Endothelial cell of umbilical vein (primary cell): ENCODE results near the gene DMPK.

Experiments
- CTCF ChIP-seq, 2 donors: IDR thresholded peaks; 1 replicate in 1 of 2; 2 replicates in 1 of 2; pipeline ENCODE4 v1.5.1; 2011; ENCODE audit warnings: low read length in 2 of 2, mild to moderate bottlenecking in 2 of 2, moderate library complexity in 2 of 2, control low read depth in 1 of 2, inconsistent platforms in 1 of 2, low read depth in 1 of 2; ENCODE audit not compliant: insufficient read depth in 1 of 2; ENCODE audit errors: extremely low read depth in 1 of 2
- EZH2 ChIP-seq: IDR thresholded peaks from 2 replicates; pipeline ENCODE4 v1.6.1; 2012; ENCODE audit warnings: borderline replicate concordance, low read depth, mild to moderate bottlenecking, moderate library complexity, low read length, inconsistent platforms; ENCODE audit not compliant: severe bottlenecking
- JUN ChIP-seq: IDR thresholded peaks from 2 replicates; pipeline ENCODE4 v1.6.1; 2011; ENCODE audit warnings: borderline replicate concordance, low read depth; ENCODE audit not compliant: insufficient read length, insufficient read depth
- MAX ChIP-seq: IDR thresholded peaks from 2 replicates; pipeline ENCODE4 v1.6.1; 2011; ENCODE audit not compliant: insufficient read depth, insufficient read length
- POLR2A ChIP-seq: IDR thresholded peaks from 2 replicates; pipeline ENCODE4 v1.6.1; 2012; ENCODE audit warnings: low read depth, mild to moderate bottlenecking, control low read depth, low read length
- POLR2AphosphoS5 ChIP-seq: IDR thresholded peaks from 2 replicates; pipeline ENCODE4 v1.6.1; 2012; ENCODE audit warnings: low read depth, mild to moderate bottlenecking, control low read depth, low read length, moderate library complexity; ENCODE audit not compliant: insufficient read depth

- TF ChIP-seq CTCF (IDR thresholded peaks at IDR 0.05; ENCODE audit: extremely low read depth in 1 of 2, insufficient read depth in 1 of 2, low read depth in 1 of 2, low read length in 2 of 2) = no peak
- peak; percentile 89 for TF ChIP-seq POLR2A
- peak; percentile 84 for TF ChIP-seq POLR2AphosphoS5
- no peak for TF ChIP-seq EZH2
- no peak for TF ChIP-seq JUN
- no peak for TF ChIP-seq MAX
Observed at GRCh38 chr19:45792470-45793177, 10.3 kb upstream of the DMPK start, which contains the start of gene DMWD.
